GM23338 (cell line): ENCODE measurements around the gene SH3BP5.

Source experiments
- CREB1 ChIP-seq: fragments of 250-450 bp; sonication (Bioruptor Pico); IDR thresholded peaks from 2 replicates; pipeline ENCODE4 v1.5.0; 2020; ENCODE audit warnings: low read depth, mild to moderate bottlenecking, moderate library complexity
- CTCF ChIP-seq, 2 experiments: fragments of 200-600 bp in 1 of 2; sonication (generic) in 1 of 2; conservative IDR thresholded peaks; 2 replicates each; pipeline versions ENCODE4 v1.5.1 to v1.6.1; 2016 to 2017; ENCODE audit warnings: antibody characterized with exemption in 2 of 2, low read depth in 2 of 2, mild to moderate bottlenecking in 2 of 2, moderate library complexity in 1 of 2
- EZH2 ChIP-seq: fragments of 200-600 bp; sonication (generic); IDR thresholded peaks from one replicate; pipeline ENCODE4 v1.8.0; 2017; ENCODE audit warnings: antibody characterized with exemption, mild to moderate bottlenecking, low read depth; ENCODE audit not compliant: unreplicated experiment
- EZH2phosphoT487 ChIP-seq: fragments of 200-600 bp; sonication (generic); IDR thresholded peaks from one replicate; pipeline ENCODE4 v1.8.1; 2018; ENCODE audit warnings: antibody characterized with exemption; ENCODE audit not compliant: unreplicated experiment
- POLR2AphosphoS5 ChIP-seq: IDR thresholded peaks from 2 replicates; pipeline ENCODE4 v1.6.1; 2016; ENCODE audit warnings: antibody characterized with exemption, low read depth
- ZNF114 ChIP-seq: fragments of 250-450 bp; sonication (Bioruptor Pico); IDR thresholded peaks from 2 replicates; pipeline ENCODE4 v1.5.0; 2020; ENCODE audit warnings: mild to moderate bottlenecking, moderate library complexity
- TF ChIP-seq, protein P1 (sequence below): IDR thresholded peaks from 2 replicates; pipeline ENCODE4 v1.6.1; 2016; ENCODE audit warnings: antibody characterized with exemption
- TF ChIP-seq, protein P2 (sequence below): IDR thresholded peaks from one replicate; pipeline ENCODE4 v1.6.1; 2018; ENCODE audit warnings: antibody characterized with exemption; ENCODE audit not compliant: unreplicated experiment

DNA sequence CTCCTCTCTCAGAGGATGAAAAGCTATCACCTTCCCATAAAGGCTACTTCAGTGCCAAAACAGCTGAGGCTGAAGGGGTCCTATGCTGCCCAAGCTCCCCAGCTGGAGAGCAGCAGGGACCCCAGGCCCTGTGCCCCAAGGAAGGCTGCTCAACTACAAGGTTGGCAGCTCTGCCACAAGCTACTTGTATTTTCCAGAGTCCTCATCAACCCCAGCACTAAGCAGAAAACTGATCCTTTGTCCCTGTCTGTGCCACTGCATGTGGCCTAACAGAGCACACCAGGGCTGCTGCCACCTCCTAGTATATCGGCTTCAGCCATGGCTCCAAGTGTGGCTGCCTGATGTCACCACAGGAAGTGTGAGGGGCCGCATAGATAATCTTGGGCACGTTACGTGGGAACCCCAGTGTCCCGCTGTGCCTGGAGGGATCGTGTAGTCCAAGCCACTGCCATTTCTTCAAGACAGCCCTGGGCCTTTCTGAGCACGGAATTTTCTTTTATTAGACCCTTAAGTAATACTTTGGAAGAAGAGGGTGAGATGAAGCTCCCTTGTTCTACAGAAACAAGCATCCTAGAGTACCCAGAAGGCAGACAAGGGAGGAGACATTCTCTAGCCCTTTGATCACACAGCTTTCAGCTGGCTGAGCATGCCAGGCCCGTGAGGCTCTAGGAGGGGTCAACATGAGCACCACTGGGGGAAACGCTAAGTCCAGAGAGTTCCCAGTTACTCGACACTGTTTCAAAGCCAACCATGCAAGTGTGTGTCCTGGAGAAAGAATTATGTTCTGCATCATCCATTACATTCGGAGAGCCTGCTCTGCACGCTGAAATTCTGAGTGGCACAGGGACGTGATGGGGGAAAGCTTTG is 65.6 kb downstream of the SH3BP5 start:
- TF ChIP-seq POLR2AphosphoS5 (no peak), EZH2 (no peak), CTCF (conservative IDR thresholded peaks at IDR 0.05; ENCODE audit: low read depth in 2 of 2) (no peak), CREB1 (CRISPR knock-in tag) (no peak), ZNF114 (CRISPR knock-in tag) (no peak), EZH2phosphoT487 (no peak)
- TF ChIP-seq, protein P1, sequence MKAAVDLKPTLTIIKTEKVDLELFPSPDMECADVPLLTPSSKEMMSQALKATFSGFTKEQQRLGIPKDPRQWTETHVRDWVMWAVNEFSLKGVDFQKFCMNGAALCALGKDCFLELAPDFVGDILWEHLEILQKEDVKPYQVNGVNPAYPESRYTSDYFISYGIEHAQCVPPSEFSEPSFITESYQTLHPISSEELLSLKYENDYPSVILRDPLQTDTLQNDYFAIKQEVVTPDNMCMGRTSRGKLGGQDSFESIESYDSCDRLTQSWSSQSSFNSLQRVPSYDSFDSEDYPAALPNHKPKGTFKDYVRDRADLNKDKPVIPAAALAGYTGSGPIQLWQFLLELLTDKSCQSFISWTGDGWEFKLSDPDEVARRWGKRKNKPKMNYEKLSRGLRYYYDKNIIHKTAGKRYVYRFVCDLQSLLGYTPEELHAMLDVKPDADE: no peak
- TF ChIP-seq, protein P2, sequence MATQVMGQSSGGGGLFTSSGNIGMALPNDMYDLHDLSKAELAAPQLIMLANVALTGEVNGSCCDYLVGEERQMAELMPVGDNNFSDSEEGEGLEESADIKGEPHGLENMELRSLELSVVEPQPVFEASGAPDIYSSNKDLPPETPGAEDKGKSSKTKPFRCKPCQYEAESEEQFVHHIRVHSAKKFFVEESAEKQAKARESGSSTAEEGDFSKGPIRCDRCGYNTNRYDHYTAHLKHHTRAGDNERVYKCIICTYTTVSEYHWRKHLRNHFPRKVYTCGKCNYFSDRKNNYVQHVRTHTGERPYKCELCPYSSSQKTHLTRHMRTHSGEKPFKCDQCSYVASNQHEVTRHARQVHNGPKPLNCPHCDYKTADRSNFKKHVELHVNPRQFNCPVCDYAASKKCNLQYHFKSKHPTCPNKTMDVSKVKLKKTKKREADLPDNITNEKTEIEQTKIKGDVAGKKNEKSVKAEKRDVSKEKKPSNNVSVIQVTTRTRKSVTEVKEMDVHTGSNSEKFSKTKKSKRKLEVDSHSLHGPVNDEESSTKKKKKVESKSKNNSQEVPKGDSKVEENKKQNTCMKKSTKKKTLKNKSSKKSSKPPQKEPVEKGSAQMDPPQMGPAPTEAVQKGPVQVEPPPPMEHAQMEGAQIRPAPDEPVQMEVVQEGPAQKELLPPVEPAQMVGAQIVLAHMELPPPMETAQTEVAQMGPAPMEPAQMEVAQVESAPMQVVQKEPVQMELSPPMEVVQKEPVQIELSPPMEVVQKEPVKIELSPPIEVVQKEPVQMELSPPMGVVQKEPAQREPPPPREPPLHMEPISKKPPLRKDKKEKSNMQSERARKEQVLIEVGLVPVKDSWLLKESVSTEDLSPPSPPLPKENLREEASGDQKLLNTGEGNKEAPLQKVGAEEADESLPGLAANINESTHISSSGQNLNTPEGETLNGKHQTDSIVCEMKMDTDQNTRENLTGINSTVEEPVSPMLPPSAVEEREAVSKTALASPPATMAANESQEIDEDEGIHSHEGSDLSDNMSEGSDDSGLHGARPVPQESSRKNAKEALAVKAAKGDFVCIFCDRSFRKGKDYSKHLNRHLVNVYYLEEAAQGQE: no peak
